Neuronal stem cell (in vitro differentiated cells): ENCODE results near the gene COLEC12.

Source experiments
- DNase-seq: peaks from one replicate; pipeline ENCODE4 v3.0.0-alpha.2; 2013; ENCODE audit warnings: low spot score
- H2AFZ ChIP-seq: one replicate; pipeline ENCODE4 v1.6.1; 2013; ENCODE audit warnings: mild to moderate bottlenecking, low read length, inconsistent platforms
- H2AK5ac ChIP-seq: 2 replicates; pipeline ENCODE4 v1.6.1; 2013; ENCODE audit warnings: low read depth, mild to moderate bottlenecking, inconsistent platforms, low read length, moderate library complexity, mixed read lengths
- H2BK120ac ChIP-seq: 2 replicates; pipeline ENCODE4 v1.6.1; 2013; ENCODE audit warnings: low read depth, mild to moderate bottlenecking, inconsistent platforms, low read length, moderate library complexity, mixed read lengths
- H2BK12ac ChIP-seq: one replicate; pipeline ENCODE4 v1.6.1; 2013; ENCODE audit warnings: low read length, inconsistent platforms
- H2BK15ac ChIP-seq: 2 replicates; pipeline ENCODE4 v1.6.1; 2013; ENCODE audit warnings: mild to moderate bottlenecking, low read length, inconsistent platforms, mixed read lengths
- H2BK5ac ChIP-seq: one replicate; pipeline ENCODE4 v1.6.1; 2013; ENCODE audit warnings: inconsistent platforms, mild to moderate bottlenecking, low read length, moderate library complexity
- H3K14ac ChIP-seq: one replicate; pipeline ENCODE4 v1.6.1; 2013; ENCODE audit warnings: low read length, inconsistent platforms
- H3K18ac ChIP-seq: 2 replicates; pipeline ENCODE4 v1.6.1; 2013; ENCODE audit warnings: low read length, inconsistent platforms
- H3K23ac ChIP-seq: 2 replicates; pipeline ENCODE4 v1.6.1; 2013; ENCODE audit warnings: low read depth, mild to moderate bottlenecking, mixed read lengths, low read length, inconsistent platforms; ENCODE audit not compliant: poor library complexity
- H3K27ac ChIP-seq: replicated peaks from 3 replicates; pipeline ENCODE4 v1.5.1; 2013; ENCODE audit warnings: low read length, inconsistent platforms
- H3K27me3 ChIP-seq, 3 experiments: 2 replicates each; pipeline ENCODE4 v1.6.1; 2013; ENCODE audit warnings: low read length in 3 of 3, mild to moderate bottlenecking in 2 of 3, inconsistent platforms in 1 of 3, low read depth in 1 of 3, mixed read lengths in 1 of 3, moderate library complexity in 1 of 3; ENCODE audit not compliant: control insufficient read depth in 3 of 3, insufficient read depth in 3 of 3
- H3K36me3 ChIP-seq, 2 donors: replicated peaks in 1 of 2; 2 replicates each; pipeline ENCODE4 v1.6.1; 2013; ENCODE audit warnings: low read length in 2 of 2; ENCODE audit not compliant: control insufficient read depth in 2 of 2, insufficient read depth in 2 of 2
- H3K4ac ChIP-seq: 2 replicates; pipeline ENCODE4 v1.6.1; 2013; ENCODE audit warnings: inconsistent platforms, mild to moderate bottlenecking, low read length, moderate library complexity
- H3K4me1 ChIP-seq, 2 donors: 1 replicate in 1 of 2; 2 replicates in 1 of 2; pipeline ENCODE4 v1.6.1; 2013; ENCODE audit warnings: low read length in 2 of 2, low read depth in 1 of 2; ENCODE audit not compliant: control insufficient read depth in 2 of 2, insufficient read depth in 1 of 2
- H3K4me2 ChIP-seq: one replicate; pipeline ENCODE4 v1.6.1; 2013; ENCODE audit warnings: mild to moderate bottlenecking, low read length, inconsistent platforms; ENCODE audit not compliant: insufficient read depth, poor library complexity, severe bottlenecking
- H3K4me3 ChIP-seq, 2 donors: 2 replicates each; pipeline ENCODE4 v1.5.1; 2013; ENCODE audit warnings: low read length in 2 of 2, mild to moderate bottlenecking in 2 of 2, inconsistent platforms in 1 of 2, moderate library complexity in 1 of 2
- H3K79me1 ChIP-seq: one replicate; pipeline ENCODE4 v1.6.1; 2013; ENCODE audit warnings: low read depth, mild to moderate bottlenecking, inconsistent platforms, low read length, moderate library complexity
- H3K9ac ChIP-seq: one replicate; pipeline ENCODE4 v1.6.1; 2013; ENCODE audit warnings: mild to moderate bottlenecking, low read depth, low read length, inconsistent platforms; ENCODE audit not compliant: poor library complexity
- H3K9me3 ChIP-seq, 2 donors: replicated peaks in 1 of 2; 2 replicates each; pipeline versions ENCODE3 to v1.6.1; 2013; ENCODE audit warnings: low read length in 2 of 2, mild to moderate bottlenecking in 2 of 2, inconsistent platforms in 1 of 2, low read depth in 1 of 2, mixed read lengths in 1 of 2, moderate library complexity in 1 of 2; ENCODE audit not compliant: control insufficient read depth in 2 of 2, insufficient read depth in 1 of 2
- H4K8ac ChIP-seq: one replicate; pipeline ENCODE4 v1.6.1; 2013; ENCODE audit warnings: low read depth, mild to moderate bottlenecking, inconsistent platforms, low read length, moderate library complexity
- H4K91ac ChIP-seq: one replicate; pipeline ENCODE4 v1.6.1; 2013; ENCODE audit warnings: low read length, low read depth, mild to moderate bottlenecking, inconsistent platforms; ENCODE audit not compliant: poor library complexity
- WGBS, 2 donors: extraction: QIAGEN DNeasy Blood & Tissue Kit; methylation state at CpG; one replicate each; pipeline ENCODE4 v1.1.7; 2013; ENCODE audit warnings: missing lambda C conversion rate in 2 of 2, mixed read lengths in 1 of 2; ENCODE audit not compliant: insufficient read length in 2 of 2, insufficient replicate concordance in 1 of 2; ENCODE audit errors: extremely low coverage in 2 of 2; 5-methylcytosine and 5-hydroxymethylcytosine counted together

Gene COLEC12

GRCh38 chr18:498931-499775 lies 1.3 kb downstream of the COLEC12 start:
- H4K8ac ChIP-seq: no peak overlapping the region
- no CpG with 5 or more reads among the region's 32 CpGs for WGBS, 2 donors
- H3K9me3 ChIP-seq: no peaks in the 10 kb centered on the region
- H3K4me1 ChIP-seq: peaks cover 0 to 6% of the 10 kb centered on the region in 2 donors
- H3K18ac ChIP-seq: no peak overlapping the region
- H3K14ac ChIP-seq: no peak overlapping the region
- no peak overlapping the region for H3K4ac ChIP-seq
- no peak overlapping the region for H4K91ac ChIP-seq
- H3K23ac ChIP-seq: no peak overlapping the region
- peaks cover 13 to 52% (median 36%) of the 10 kb centered on the region in 3 experiments for H3K27me3 ChIP-seq
- no peaks in the 10 kb centered on the region for H3K79me1 ChIP-seq
- H3K4me2 ChIP-seq: peak overlapping the region; percentile 98
- H3K4me3 ChIP-seq: peak overlapping the region in 1 of 2 donors; percentile 86
- H2AFZ ChIP-seq: no peak overlapping the region
- H3K27ac ChIP-seq: no peak overlapping the region
- no peak overlapping the region for H2BK15ac ChIP-seq
- no peak overlapping the region for H2BK12ac ChIP-seq
- H3K36me3 ChIP-seq: no peaks in the 10 kb centered on the region
- H3K9ac ChIP-seq: no peak overlapping the region
- no peak overlapping the region for H2BK5ac ChIP-seq
- no peak for DNase-seq
- no peak overlapping the region for H2BK120ac ChIP-seq
- no peak overlapping the region for H2AK5ac ChIP-seq

GRCh38 chr18:497688-498087 lies 2.8 kb downstream of the COLEC12 start:
- peaks cover 0 to 6% of the 10 kb centered on the region in 2 donors for H3K4me1 ChIP-seq
- H2BK5ac ChIP-seq: no peak overlapping the region
- DNase-seq: no peak
- no peak overlapping the region for H3K27ac ChIP-seq
- H3K4me2 ChIP-seq: no peak overlapping the region
- H2BK120ac ChIP-seq: no peak overlapping the region
- H3K9ac ChIP-seq: no peak overlapping the region
- no peak overlapping the region for H2AK5ac ChIP-seq
- no peak overlapping the region for H2BK12ac ChIP-seq
- peaks cover 13 to 51% (median 36%) of the 10 kb centered on the region in 3 experiments for H3K27me3 ChIP-seq
- no peaks in the 10 kb centered on the region for H3K79me1 ChIP-seq
- no peak overlapping the region for H4K8ac ChIP-seq
- H3K36me3 ChIP-seq: no peaks in the 10 kb centered on the region
- H2AFZ ChIP-seq: no peak overlapping the region
- no peak overlapping the region for H2BK15ac ChIP-seq
- no peak overlapping the region for H3K4ac ChIP-seq
- H3K23ac ChIP-seq: no peak overlapping the region
- no peak overlapping the region for H3K18ac ChIP-seq
- no peak overlapping the region for H4K91ac ChIP-seq
- no CpG with 5 or more reads among the region's 6 CpGs for WGBS, 2 donors
- no peak overlapping the region for H3K4me3 ChIP-seq
- no peaks in the 10 kb centered on the region for H3K9me3 ChIP-seq
- H3K14ac ChIP-seq: no peak overlapping the region

- no peak overlapping the region for H2AFZ ChIP-seq
- no peak overlapping the region for H3K18ac ChIP-seq
- no peak overlapping the region for H3K14ac ChIP-seq
- H2BK120ac ChIP-seq: no peak overlapping the region
- no peak overlapping the region for H3K4me2 ChIP-seq
- no peak overlapping the region for H4K91ac ChIP-seq
- no peak overlapping the region for H3K23ac ChIP-seq
- no peaks in the 10 kb centered on the region for H3K9me3 ChIP-seq
- H2BK15ac ChIP-seq: no peak overlapping the region
- H3K4me3 ChIP-seq: no peak overlapping the region
- H3K79me1 ChIP-seq: no peaks in the 10 kb centered on the region
- no peak overlapping the region for H2BK12ac ChIP-seq
- WGBS, 2 donors: no CpG with 5 or more reads among the region's 7 CpGs
- peaks cover 0 to 6% of the 10 kb centered on the region in 2 donors for H3K4me1 ChIP-seq
- H3K27ac ChIP-seq: no peak overlapping the region
- no peak overlapping the region for H4K8ac ChIP-seq
- no peak overlapping the region for H3K9ac ChIP-seq
- no peaks in the 10 kb centered on the region for H3K36me3 ChIP-seq
- no peak overlapping the region for H2AK5ac ChIP-seq
- peaks cover 11 to 40% (median 20%) of the 10 kb centered on the region in 3 experiments for H3K27me3 ChIP-seq
- no peak overlapping the region for H2BK5ac ChIP-seq
- DNase-seq: no peak
- H3K4ac ChIP-seq: no peak overlapping the region
These were observed 5.0 kb downstream of the COLEC12 start for GRCh38 chr18:495452-495851.

GRCh38 chr18:495017-495416 lies 5.5 kb downstream of the COLEC12 start:
- Histone ChIP-seq H3K23ac (no peak overlapping the region), H3K18ac (no peak overlapping the region), H3K4me3 (no peak overlapping the region), H3K36me3 (no peaks in the 10 kb centered on the region), H4K91ac (no peak overlapping the region), H3K4me1 (peaks cover 0 to 7% of the 10 kb centered on the region in 2 donors), H3K27ac (no peak overlapping the region), H4K8ac (no peak overlapping the region), H3K79me1 (no peaks in the 10 kb centered on the region), H3K4ac (no peak overlapping the region), H3K27me3 (peaks cover 11 to 36% (median 16%) of the 10 kb centered on the region in 3 experiments), H2BK120ac (no peak overlapping the region), H3K4me2 (no peak overlapping the region), H2AK5ac (no peak overlapping the region), H2BK5ac (no peak overlapping the region), H3K9ac (no peak overlapping the region), H3K9me3 (no peaks in the 10 kb centered on the region), H2AFZ (no peak overlapping the region), H2BK15ac (no peak overlapping the region), H3K14ac (no peak overlapping the region), H2BK12ac (no peak overlapping the region)
- WGBS, 2 donors: no CpG with 5 or more reads among the region's 1 CpG
- no peak for DNase-seq
